K562 (cell line): Measurements from ENCODE around the gene NR6A1. TPM values are rescaled to one million over a fixed set of nuclear protein-coding genes. Genes with fewer than 3 reads are reported as not detected.

Experiments
- CREB1 ChIP-seq, 2 experiments: sonication (generic) in 1 of 2; formaldehyde crosslinking in 1 of 2; IDR thresholded peaks; 2 replicates each; pipeline versions ENCODE4 v1.6.1 to v1.8.0; 2012 to 2022; ENCODE audit warnings: inconsistent platforms in 1 of 2, mild to moderate bottlenecking in 1 of 2, missing genetic modification reagents in 1 of 2, moderate library complexity in 1 of 2
- ETV1 ChIP-seq: fragments of 450-650 bp; conservative IDR thresholded peaks from 2 replicates; pipeline ENCODE4 v1.6.1; 2016; ENCODE audit warnings: missing genetic modification characterization, control low read depth, low read depth, missing compliant biosample characterization
- EZH2 ChIP-seq: IDR thresholded peaks from 2 replicates; pipeline ENCODE4 v1.6.1; 2012; ENCODE audit warnings: low read depth, mild to moderate bottlenecking, inconsistent platforms, low read length, borderline replicate concordance
- FOXA1 ChIP-seq: fragments of 450-650 bp; IDR thresholded peaks from 2 replicates; pipeline ENCODE4 v1.6.1; 2016; ENCODE audit warnings: mild to moderate bottlenecking, borderline replicate concordance
- FOXJ3 ChIP-seq: sonication (generic); formaldehyde crosslinking; IDR thresholded peaks from 2 replicates; pipeline ENCODE4 v1.4.0; 2020; ENCODE audit warnings: mild to moderate bottlenecking, missing genetic modification reagents
- GABPB2 ChIP-seq: fragments of 250-450 bp; sonication (Bioruptor Pico); conservative IDR thresholded peaks from 2 replicates; pipeline ENCODE4 v1.5.1; 2021; ENCODE audit warnings: mild to moderate bottlenecking
- GTF2A2 ChIP-seq: IDR thresholded peaks from 2 replicates; pipeline ENCODE4 v1.6.1; 2016; ENCODE audit warnings: mild to moderate bottlenecking, missing genetic modification characterization, missing compliant biosample characterization
- GTF2E2 ChIP-seq: fragments of 200-800 bp; sonication (Bioruptor generic); IDR thresholded peaks from 2 replicates; pipeline ENCODE4 v1.6.1; 2016; ENCODE audit warnings: missing genetic modification characterization, missing compliant biosample characterization
- NFIC ChIP-seq: fragments of 450-650 bp; IDR thresholded peaks from 2 replicates; pipeline ENCODE4 v1.6.1; 2017; ENCODE audit warnings: mild to moderate bottlenecking, inconsistent platforms
- RBFOX2 ChIP-seq: fragments of 200-400 bp; formaldehyde crosslinking; IDR thresholded peaks from 2 replicates; pipeline ENCODE4 v1.6.1; 2017; ENCODE audit warnings: low read depth, mild to moderate bottlenecking, low read length, moderate library complexity
- TAF9B ChIP-seq: fragments of 450-650 bp; IDR thresholded peaks from 2 replicates; pipeline ENCODE4 v1.6.1; 2018; ENCODE audit warnings: mild to moderate bottlenecking; ENCODE audit not compliant: partially characterized antibody
- ZBTB1 ChIP-seq: sonication (generic); formaldehyde crosslinking; IDR thresholded peaks from 2 replicates; pipeline ENCODE4 v1.8.1; 2023; ENCODE audit warnings: missing genetic modification reagents, low read depth, mild to moderate bottlenecking, borderline replicate concordance
- ZMIZ1 ChIP-seq, 2 experiments: fragments of 150-350 bp in 1 of 2; IDR thresholded peaks; 2 replicates each; pipeline ENCODE4 v1.6.1; 2012 to 2016; ENCODE audit warnings: low read depth in 2 of 2, low read length in 2 of 2, mild to moderate bottlenecking in 1 of 2, moderate library complexity in 1 of 2
- ZNF668 ChIP-seq: fragments of 250-450 bp; sonication (Bioruptor Pico); IDR thresholded peaks from 2 replicates; pipeline ENCODE4 v1.8.0; 2022; ENCODE audit warnings: mild to moderate bottlenecking, inconsistent platforms
- polyA plus RNA-seq, 8 experiments: library from polyadenylated mRNA; depleted of rRNA in 4 of 8; stranded (reverse) in 5 of 8; unstranded in 3 of 8; fragments of >200 nt; fragmentation: Nextera tagmentation in 2 of 8; fragmentation: Illumina TruSeq in 1 of 8; extraction: Ambion mirVana in 2 of 8; extraction: Trizol in 1 of 8; gene quantifications; 2 replicates each; pipeline versions ENCODE4 v1.2.1 to v1.2.3, GENCODE V29; 2011 to 2014; ENCODE audit warnings: inconsistent platforms in 1 of 8, missing spikeins in 1 of 8
- total RNA-seq, 7 experiments: library from RNA; depleted of rRNA in 6 of 7; stranded (reverse); fragments of >200 nt in 6 of 7; fragmentation: Illumina TruSeq in 2 of 7; extraction: Trizol in 2 of 7; gene quantifications; 2 replicates each; pipeline versions ENCODE4 v1.2.1 to v1.2.3, GENCODE V29; 2011 to 2021; ENCODE audit warnings: low replicate concordance in 1 of 7
- TF ChIP-seq, protein P1 (sequence below): fragments of 450-650 bp; IDR thresholded peaks from 2 replicates; pipeline ENCODE4 v1.6.1; 2016; ENCODE audit warnings: mild to moderate bottlenecking
- TF ChIP-seq, protein P2 (sequence below): fragments of 450-650 bp; IDR thresholded peaks from 2 replicates; pipeline ENCODE4 v1.6.1; 2016; ENCODE audit warnings: antibody characterized with exemption
- TF ChIP-seq, protein P3 (sequence below): sonication (generic); formaldehyde crosslinking; IDR thresholded peaks from 2 replicates; pipeline ENCODE4 v1.9.0; 2022; ENCODE audit warnings: mild to moderate bottlenecking, missing genetic modification reagents

The NR6A1 gene
- total and polyA plus RNA-seq, 9 of the 15 experiments (the other 6 are each of a cell fraction or from before 2014, with no cell fraction given) = 9.7 to 55.4 (median 28.3) TPM

DNA sequence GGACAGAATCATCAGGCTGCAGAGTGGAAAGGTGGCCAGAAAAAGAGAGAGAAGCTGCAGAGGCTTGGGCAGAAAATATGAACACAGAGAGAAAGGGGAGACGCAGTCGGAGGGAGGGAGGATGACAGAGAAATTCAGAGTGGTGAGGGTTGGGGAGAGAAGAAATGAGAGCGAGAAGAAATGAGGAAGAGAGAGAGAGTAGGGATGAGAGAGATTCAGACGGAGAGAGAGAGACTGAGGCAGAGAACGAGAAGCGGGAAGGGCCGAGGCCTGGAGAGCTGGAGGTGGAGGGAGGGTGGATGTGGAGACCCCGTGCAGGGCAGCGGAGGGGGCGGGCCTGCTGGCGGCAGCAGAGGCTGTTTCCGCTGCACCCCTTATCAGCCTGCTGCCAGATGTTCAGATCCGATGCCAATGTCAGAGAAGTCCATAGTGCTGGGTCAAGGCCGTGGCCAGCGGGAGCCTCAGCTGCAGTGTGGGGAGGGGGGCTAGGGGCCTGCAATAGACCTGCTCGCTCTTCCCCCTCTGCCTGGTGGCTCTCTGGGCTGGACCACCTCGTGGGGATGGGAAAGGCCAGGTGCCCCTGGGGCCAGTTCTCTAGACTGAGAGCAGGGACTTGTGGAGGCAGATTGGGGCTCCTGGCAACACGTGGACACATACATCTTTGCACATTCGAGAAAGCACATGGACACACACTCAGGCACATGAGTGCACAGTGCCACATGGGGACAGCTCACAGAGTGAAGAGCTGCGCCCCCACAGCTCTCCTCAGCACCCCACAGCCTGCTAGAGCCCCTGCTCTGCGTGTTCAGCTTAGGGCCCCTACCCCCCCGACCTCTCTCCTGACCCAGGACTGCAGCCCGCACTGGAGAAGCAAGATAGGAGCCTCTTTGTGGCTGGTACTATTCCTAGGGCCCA, 259.0 kb downstream of the NR6A1 start (continued):
- peak; percentile 43 for TF ChIP-seq NFIC
- TF ChIP-seq, protein P1, sequence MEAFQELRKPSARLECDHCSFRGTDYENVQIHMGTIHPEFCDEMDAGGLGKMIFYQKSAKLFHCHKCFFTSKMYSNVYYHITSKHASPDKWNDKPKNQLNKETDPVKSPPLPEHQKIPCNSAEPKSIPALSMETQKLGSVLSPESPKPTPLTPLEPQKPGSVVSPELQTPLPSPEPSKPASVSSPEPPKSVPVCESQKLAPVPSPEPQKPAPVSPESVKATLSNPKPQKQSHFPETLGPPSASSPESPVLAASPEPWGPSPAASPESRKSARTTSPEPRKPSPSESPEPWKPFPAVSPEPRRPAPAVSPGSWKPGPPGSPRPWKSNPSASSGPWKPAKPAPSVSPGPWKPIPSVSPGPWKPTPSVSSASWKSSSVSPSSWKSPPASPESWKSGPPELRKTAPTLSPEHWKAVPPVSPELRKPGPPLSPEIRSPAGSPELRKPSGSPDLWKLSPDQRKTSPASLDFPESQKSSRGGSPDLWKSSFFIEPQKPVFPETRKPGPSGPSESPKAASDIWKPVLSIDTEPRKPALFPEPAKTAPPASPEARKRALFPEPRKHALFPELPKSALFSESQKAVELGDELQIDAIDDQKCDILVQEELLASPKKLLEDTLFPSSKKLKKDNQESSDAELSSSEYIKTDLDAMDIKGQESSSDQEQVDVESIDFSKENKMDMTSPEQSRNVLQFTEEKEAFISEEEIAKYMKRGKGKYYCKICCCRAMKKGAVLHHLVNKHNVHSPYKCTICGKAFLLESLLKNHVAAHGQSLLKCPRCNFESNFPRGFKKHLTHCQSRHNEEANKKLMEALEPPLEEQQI = no peak
- no peak for TF ChIP-seq CREB1 (IDR thresholded peaks at IDR 0.05)
- TF ChIP-seq CREB1 (CRISPR knock-in tag; IDR thresholded peaks at IDR 0.05) = no peak
- 0 out of 2 replicates have a peak, but pooled peaks have one; percentile 14 for TF ChIP-seq ZBTB1 (CRISPR knock-in tag)
- TF ChIP-seq, protein P2, sequence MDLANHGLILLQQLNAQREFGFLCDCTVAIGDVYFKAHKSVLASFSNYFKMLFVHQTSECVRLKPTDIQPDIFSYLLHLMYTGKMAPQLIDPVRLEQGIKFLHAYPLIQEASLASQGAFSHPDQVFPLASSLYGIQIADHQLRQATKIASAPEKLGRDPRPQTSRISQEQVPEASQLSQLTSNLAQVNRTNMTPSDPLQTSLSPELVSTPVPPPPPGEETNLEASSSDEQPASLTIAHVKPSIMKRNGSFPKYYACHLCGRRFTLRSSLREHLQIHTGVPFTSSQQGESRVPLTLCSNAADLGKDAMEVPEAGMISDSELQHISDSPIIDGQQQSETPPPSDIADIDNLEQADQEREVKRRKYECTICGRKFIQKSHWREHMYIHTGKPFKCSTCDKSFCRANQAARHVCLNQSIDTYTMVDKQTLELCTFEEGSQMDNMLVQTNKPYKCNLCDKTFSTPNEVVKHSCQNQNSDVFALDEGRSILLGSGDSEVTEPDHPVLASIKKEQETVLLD = peak; percentile 57
- no peak for TF ChIP-seq GABPB2 (CRISPR knock-in tag)
- no peak for TF ChIP-seq ZNF668 (CRISPR knock-in tag)
- no peak for TF ChIP-seq EZH2
- TF ChIP-seq ETV1 (tag) = no peak
- TF ChIP-seq RBFOX2 = peak; percentile 45
- no peak for TF ChIP-seq TAF9B
- TF ChIP-seq FOXA1 = no peak
- no peak for TF ChIP-seq ZMIZ1 (IDR thresholded peaks at IDR 0.05; ENCODE audit: low read depth in 2 of 2, low read length in 2 of 2)
- TF ChIP-seq GTF2A2 (tag) = no peak
- no peak for TF ChIP-seq FOXJ3 (CRISPR knock-in tag)
- TF ChIP-seq GTF2E2 (tag) = no peak
- TF ChIP-seq, protein P3, sequence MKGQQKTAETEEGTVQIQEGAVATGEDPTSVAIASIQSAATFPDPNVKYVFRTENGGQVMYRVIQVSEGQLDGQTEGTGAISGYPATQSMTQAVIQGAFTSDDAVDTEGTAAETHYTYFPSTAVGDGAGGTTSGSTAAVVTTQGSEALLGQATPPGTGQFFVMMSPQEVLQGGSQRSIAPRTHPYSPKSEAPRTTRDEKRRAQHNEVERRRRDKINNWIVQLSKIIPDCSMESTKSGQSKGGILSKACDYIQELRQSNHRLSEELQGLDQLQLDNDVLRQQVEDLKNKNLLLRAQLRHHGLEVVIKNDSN = peak; percentile 64
